SK-N-SH (cell line): Measurements from ENCODE around the gene AP1B1. TPM values are rescaled to one million over a fixed set of nuclear protein-coding genes. Genes with fewer than 3 reads are reported as not detected.

Source experiments
- CTCF ChIA-PET: fragments of 300-600, 350-600 bp; formaldehyde crosslinking; extraction: SDS; loops from one replicate; lab custom pipeline; 2021; lab: Yijun Ruan, JAX
- POLR2A ChIA-PET: fragments of 350-600 bp; sonication (Branson Sonifier 250); formaldehyde crosslinking; extraction: SDS; loops from one replicate; lab custom pipeline; 2020; ENCODE audit warnings: antibody characterized with exemption, inconsistent platforms; lab: Yijun Ruan, JAX
- DNase-seq: peaks from one replicate; pipeline ENCODE4 v3.0.0; 2012
- H2AFZ ChIP-seq: fragments of 200-600 bp; sonication (generic); 2 replicates; pipeline ENCODE4 v1.8.1; 2016; ENCODE audit warnings: antibody characterized with exemption, mild to moderate bottlenecking, low read depth
- H3F3A ChIP-seq: fragments of 200-600 bp; sonication (generic); replicated peaks from 2 replicates; pipeline ENCODE3; 2016; ENCODE audit warnings: antibody characterized with exemption, mild to moderate bottlenecking; ENCODE audit not compliant: insufficient read depth
- H3K27ac ChIP-seq, 2 experiments: fragments of 200-500 bp in 1 of 2; fragments of 200-600 bp in 1 of 2; sonication (Bioruptor generic) in 1 of 2; sonication (generic), shearing (Covaris generic) in 1 of 2; 2 replicates each; pipeline versions ENCODE4 v1.5.1 to v1.6.1; 2014 to 2016; ENCODE audit warnings: low read depth in 2 of 2, inconsistent platforms in 1 of 2, low read length in 1 of 2, mild to moderate bottlenecking in 1 of 2, mixed read lengths in 1 of 2
- H3K27me3 ChIP-seq: fragments of 200-600 bp; sonication (generic), shearing (Covaris generic); 2 replicates; pipeline ENCODE4 v1.6.1; 2016; ENCODE audit warnings: mixed run types; ENCODE audit not compliant: insufficient read depth
- H3K36me3 ChIP-seq, 2 experiments: fragments of 200-500 bp in 1 of 2; fragments of 200-600 bp in 1 of 2; sonication (Bioruptor generic) in 1 of 2; sonication (generic) in 1 of 2; replicated peaks in 1 of 2; 2 replicates each; pipeline versions ENCODE3 to v1.5.1; 2014 to 2016; ENCODE audit warnings: low read length in 1 of 2, mild to moderate bottlenecking in 1 of 2; ENCODE audit not compliant: insufficient read depth in 2 of 2, control insufficient read depth in 1 of 2
- H3K4me1 ChIP-seq, 2 experiments: fragments of 200-500 bp in 1 of 2; fragments of 200-600 bp in 1 of 2; sonication (Bioruptor generic) in 1 of 2; sonication (generic), shearing (Covaris generic) in 1 of 2; 2 replicates each; pipeline versions ENCODE4 v1.5.1 to v1.6.1; 2014 to 2016; ENCODE audit warnings: low read depth in 1 of 2, low read length in 1 of 2, mixed run types in 1 of 2; ENCODE audit not compliant: insufficient read depth in 2 of 2, control insufficient read depth in 1 of 2
- H3K4me2 ChIP-seq: fragments of 200-600 bp; sonication (generic), shearing (Covaris generic); 2 replicates; pipeline ENCODE4 v1.6.1; 2017; ENCODE audit warnings: mixed run types
- H3K4me3 ChIP-seq, 2 experiments: fragments of 200-500 bp in 1 of 2; fragments of 200-600 bp in 1 of 2; sonication (Bioruptor generic) in 1 of 2; sonication (generic), shearing (Covaris generic) in 1 of 2; 2 replicates each; pipeline versions ENCODE4 v1.5.1 to v1.8.1; 2014 to 2016; ENCODE audit warnings: low read depth in 2 of 2, inconsistent platforms in 1 of 2, low read length in 1 of 2, mild to moderate bottlenecking in 1 of 2, mixed read lengths in 1 of 2, moderate library complexity in 1 of 2
- H3K79me2 ChIP-seq: fragments of 200-600 bp; sonication (generic); 2 replicates; pipeline ENCODE4 v1.8.1; 2017; ENCODE audit warnings: mild to moderate bottlenecking; ENCODE audit not compliant: insufficient read depth
- H3K9ac ChIP-seq: fragments of 200-600 bp; sonication (generic); 2 replicates; pipeline ENCODE4 v1.6.1; 2017; ENCODE audit warnings: mixed run types
- H3K9me2 ChIP-seq: fragments of 200-600 bp; sonication (generic); 2 replicates; pipeline ENCODE4 v1.6.1; 2017; ENCODE audit warnings: mixed run types
- H3K9me3 ChIP-seq: fragments of 200-600 bp; sonication (generic); 2 replicates; pipeline ENCODE4 v1.6.1; 2017; ENCODE audit warnings: mixed run types, mild to moderate bottlenecking, moderate library complexity
- H4K20me1 ChIP-seq: fragments of 200-600 bp; sonication (generic); 2 replicates; pipeline ENCODE4 v1.6.1; 2017; ENCODE audit warnings: mild to moderate bottlenecking, mixed run types; ENCODE audit not compliant: insufficient read depth
- EZH2phosphoT487 ChIP-seq: fragments of 200-600 bp; sonication (generic); IDR thresholded peaks from 2 replicates; pipeline ENCODE4 v1.6.1; 2017; ENCODE audit warnings: low read depth, mixed run types, mild to moderate bottlenecking, antibody characterized with exemption, moderate library complexity, borderline replicate concordance
- FOXJ3 ChIP-seq: sonication (generic); formaldehyde crosslinking; IDR thresholded peaks from 2 replicates; pipeline ENCODE4 v1.5.1; 2020; ENCODE audit warnings: mild to moderate bottlenecking, missing genetic modification reagents
- IRF3 ChIP-seq: fragments of 150-350 bp; IDR thresholded peaks from 2 replicates; pipeline ENCODE4 v1.6.1; 2016; ENCODE audit warnings: mild to moderate bottlenecking, low read depth, low read length
- MXI1 ChIP-seq: IDR thresholded peaks from 2 replicates; pipeline ENCODE4 v1.6.1; 2012; ENCODE audit warnings: mild to moderate bottlenecking, low read depth, low read length, improper control_type of control experiment
- POLR2AphosphoS5 ChIP-seq: IDR thresholded peaks from 2 replicates; pipeline ENCODE4 v1.6.1; 2012; ENCODE audit warnings: low read depth, low read length
- RAD21 ChIP-seq: IDR thresholded peaks from 2 replicates; pipeline ENCODE4 v1.6.1; 2012; ENCODE audit warnings: mild to moderate bottlenecking, low read length
- SMC3 ChIP-seq: IDR thresholded peaks from 2 replicates; pipeline ENCODE4 v1.6.1; 2012; ENCODE audit warnings: low read depth, low read length, improper control_type of control experiment
- TAF1 ChIP-seq: IDR thresholded peaks from 2 replicates; pipeline ENCODE4 v1.6.1; 2012; ENCODE audit warnings: low read depth, mild to moderate bottlenecking, low read length, moderate library complexity, borderline replicate concordance
- TCF12 ChIP-seq: IDR thresholded peaks from 2 replicates; pipeline ENCODE4 v1.4.0; 2012
- TEAD4 ChIP-seq: IDR thresholded peaks from 2 replicates; pipeline ENCODE4 v1.4.0; 2012; ENCODE audit warnings: mild to moderate bottlenecking, borderline replicate concordance; ENCODE audit not compliant: insufficient read depth
- YY1 ChIP-seq: IDR thresholded peaks from 2 replicates; pipeline ENCODE4 v1.4.0; 2012; ENCODE audit warnings: low read depth, mild to moderate bottlenecking
- WGBS: methylation state at CpG from one replicate; pipeline ENCODE4 v1.1.6; 2017; ENCODE audit warnings: low lambda C conversion rate; 5-methylcytosine and 5-hydroxymethylcytosine counted together
- polyA plus RNA-seq, 3 experiments: library from polyadenylated mRNA; depleted of rRNA; stranded (reverse); fragments of >200 nt; gene quantifications; 2 replicates each; pipeline ENCODE4 v1.2.3, GENCODE V29; 2012
- TF ChIP-seq, protein P1 (sequence below): fragments of 200-600 bp; sonication (generic); IDR thresholded peaks from 2 replicates; pipeline ENCODE4 v1.6.1; 2017; ENCODE audit warnings: antibody characterized with exemption, mild to moderate bottlenecking, moderate library complexity
- TF ChIP-seq, protein P2 (sequence below): IDR thresholded peaks from 2 replicates; pipeline ENCODE4 v1.6.1; 2012; ENCODE audit warnings: mild to moderate bottlenecking, low read depth, low read length, moderate library complexity

The AP1B1 gene
- polyA plus RNA-seq, 1 of the 3 experiments (the other 2 are of a cell fraction): 51.9 TPM

- H3F3A ChIP-seq: no peaks in the 10 kb centered on the region
- TF ChIP-seq IRF3 (no peak), SMC3 (no peak)
- TF ChIP-seq, protein P1, sequence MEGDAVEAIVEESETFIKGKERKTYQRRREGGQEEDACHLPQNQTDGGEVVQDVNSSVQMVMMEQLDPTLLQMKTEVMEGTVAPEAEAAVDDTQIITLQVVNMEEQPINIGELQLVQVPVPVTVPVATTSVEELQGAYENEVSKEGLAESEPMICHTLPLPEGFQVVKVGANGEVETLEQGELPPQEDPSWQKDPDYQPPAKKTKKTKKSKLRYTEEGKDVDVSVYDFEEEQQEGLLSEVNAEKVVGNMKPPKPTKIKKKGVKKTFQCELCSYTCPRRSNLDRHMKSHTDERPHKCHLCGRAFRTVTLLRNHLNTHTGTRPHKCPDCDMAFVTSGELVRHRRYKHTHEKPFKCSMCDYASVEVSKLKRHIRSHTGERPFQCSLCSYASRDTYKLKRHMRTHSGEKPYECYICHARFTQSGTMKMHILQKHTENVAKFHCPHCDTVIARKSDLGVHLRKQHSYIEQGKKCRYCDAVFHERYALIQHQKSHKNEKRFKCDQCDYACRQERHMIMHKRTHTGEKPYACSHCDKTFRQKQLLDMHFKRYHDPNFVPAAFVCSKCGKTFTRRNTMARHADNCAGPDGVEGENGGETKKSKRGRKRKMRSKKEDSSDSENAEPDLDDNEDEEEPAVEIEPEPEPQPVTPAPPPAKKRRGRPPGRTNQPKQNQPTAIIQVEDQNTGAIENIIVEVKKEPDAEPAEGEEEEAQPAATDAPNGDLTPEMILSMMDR: no peak
- H3K9ac ChIP-seq: no peak overlapping the region
- H3K9me3 ChIP-seq: no peaks in the 10 kb centered on the region
- H3K36me3 ChIP-seq: peaks cover 6 to 7% of the 10 kb centered on the region in 2 experiments
- H3K4me2 ChIP-seq: peak overlapping the region; percentile 44; the same call in 1 of the 2 replicates
- POLR2A ChIA-PET: interaction anchor here (1.0 kb wide), 1 partner anchor 46 kb away, joined by 3 read pairs; the partner anchor contains the start of gene EWSR1
- 12% methylated on average over 11 of the region's 69 CpGs for WGBS
- no peak overlapping the region for H2AFZ ChIP-seq
- peaks cover 15% of the 10 kb centered on the region; the same call in 1 of the 2 replicates for H4K20me1 ChIP-seq
- DNase-seq: peak; percentile 63
- no peaks in the 10 kb centered on the region for H3K9me2 ChIP-seq
- no peak overlapping the region for H3K27ac ChIP-seq
- CTCF ChIA-PET: interaction anchor here (1.2 to 4.5 kb wide), 7 partner anchors 9 to 45 kb away, joined by 3 to 35 read pairs (median 5); no protein-coding TSS in a partner anchor
- peaks cover 4% of the 10 kb centered on the region; the same call in 1 of the 2 replicates for H3K79me2 ChIP-seq
- peaks cover 21% of the 10 kb centered on the region for H3K27me3 ChIP-seq
- H3K4me1 ChIP-seq: peaks cover 11 to 12% of the 10 kb centered on the region in 2 experiments; a peak in 3 of 4 replicates
- peak overlapping the region; percentile 31 to 41; a peak in 3 of 4 replicates for H3K4me3 ChIP-seq
Observed at GRCh38 chr22:29314537-29315285, 73.7 kb downstream of the AP1B1 start.

DNA sequence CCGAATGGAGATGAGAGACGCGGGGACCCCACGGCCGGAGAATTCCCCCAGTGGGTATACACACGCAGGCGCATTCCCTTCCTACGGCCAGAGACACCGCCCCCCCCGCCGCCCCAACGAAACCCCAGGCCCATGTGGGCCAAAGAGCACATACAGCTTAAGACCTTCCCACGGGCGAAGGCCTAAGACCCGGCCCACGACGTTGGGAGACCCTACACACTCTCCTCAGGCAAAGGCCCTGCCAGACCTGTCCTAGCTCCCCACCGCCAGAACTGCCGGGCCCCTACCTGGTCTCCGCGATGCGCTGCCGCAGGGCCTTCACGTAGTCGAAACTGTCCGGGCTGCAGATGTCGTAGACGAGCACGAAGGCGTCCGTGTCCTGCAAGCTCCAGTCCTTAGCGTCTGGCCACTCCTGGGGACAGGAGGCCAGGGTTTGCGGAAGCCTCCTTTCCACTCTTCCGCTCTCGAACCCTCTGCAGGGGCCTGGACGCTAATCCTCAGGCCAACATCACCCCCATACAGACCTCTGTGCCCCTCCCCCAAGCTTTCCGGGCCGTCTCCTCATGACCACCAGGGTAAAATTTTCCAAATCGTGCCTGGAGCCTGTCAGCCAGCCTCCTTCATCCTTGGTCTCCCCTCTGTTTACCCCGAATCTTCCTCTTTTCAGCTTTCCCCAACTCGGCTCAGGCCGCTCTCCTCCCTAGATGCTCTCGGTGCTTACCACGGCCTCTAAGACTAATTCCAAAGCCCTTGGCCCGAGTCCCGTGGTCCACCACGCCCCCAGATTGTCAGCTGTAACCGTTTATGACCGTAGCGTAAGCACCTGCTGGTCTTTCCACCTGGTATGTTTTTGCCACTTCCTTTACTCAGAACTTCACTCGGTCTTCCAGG, 74.5 kb downstream of the AP1B1 start:
- ChIA-PET CTCF (interaction anchor here (0.6 to 4.5 kb wide), 16 partner anchors 8 to 105 kb away, joined by 3 to 35 read pairs (median 5); no protein-coding TSS in a partner anchor), POLR2A (interaction anchor here (1.0 kb wide), 1 partner anchor 45 kb away, joined by 3 read pairs; the partner anchor contains the start of gene EWSR1)
- 45% methylated on average over 29 of the region's 51 CpGs for WGBS
- DNase-seq: peak; percentile 47
- Histone ChIP-seq H3K4me2 (no peak overlapping the region), H3K27ac (no peak overlapping the region), H3K4me3 (no peak overlapping the region), H3K36me3 (peaks cover 6 to 7% of the 10 kb centered on the region in 2 experiments), H4K20me1 (peaks cover 18% of the 10 kb centered on the region; the same call in 1 of the 2 replicates), H2AFZ (no peak overlapping the region), H3K9ac (no peak overlapping the region), H3K9me3 (no peaks in the 10 kb centered on the region), H3K9me2 (no peaks in the 10 kb centered on the region), H3F3A (no peaks in the 10 kb centered on the region), H3K27me3 (peaks cover 21% of the 10 kb centered on the region), H3K4me1 (peaks cover 18 to 20% of the 10 kb centered on the region in 2 experiments; a peak in 3 of 4 replicates), H3K79me2 (peaks cover 13% of the 10 kb centered on the region; the same call in 1 of the 2 replicates)
- no peak for TF ChIP-seq MXI1
- TF ChIP-seq TAF1: no peak
- TF ChIP-seq SMC3: no peak
- TF ChIP-seq RAD21: no peak
- no peak for TF ChIP-seq FOXJ3
- TF ChIP-seq TEAD4: no peak
- TF ChIP-seq, protein P2, sequence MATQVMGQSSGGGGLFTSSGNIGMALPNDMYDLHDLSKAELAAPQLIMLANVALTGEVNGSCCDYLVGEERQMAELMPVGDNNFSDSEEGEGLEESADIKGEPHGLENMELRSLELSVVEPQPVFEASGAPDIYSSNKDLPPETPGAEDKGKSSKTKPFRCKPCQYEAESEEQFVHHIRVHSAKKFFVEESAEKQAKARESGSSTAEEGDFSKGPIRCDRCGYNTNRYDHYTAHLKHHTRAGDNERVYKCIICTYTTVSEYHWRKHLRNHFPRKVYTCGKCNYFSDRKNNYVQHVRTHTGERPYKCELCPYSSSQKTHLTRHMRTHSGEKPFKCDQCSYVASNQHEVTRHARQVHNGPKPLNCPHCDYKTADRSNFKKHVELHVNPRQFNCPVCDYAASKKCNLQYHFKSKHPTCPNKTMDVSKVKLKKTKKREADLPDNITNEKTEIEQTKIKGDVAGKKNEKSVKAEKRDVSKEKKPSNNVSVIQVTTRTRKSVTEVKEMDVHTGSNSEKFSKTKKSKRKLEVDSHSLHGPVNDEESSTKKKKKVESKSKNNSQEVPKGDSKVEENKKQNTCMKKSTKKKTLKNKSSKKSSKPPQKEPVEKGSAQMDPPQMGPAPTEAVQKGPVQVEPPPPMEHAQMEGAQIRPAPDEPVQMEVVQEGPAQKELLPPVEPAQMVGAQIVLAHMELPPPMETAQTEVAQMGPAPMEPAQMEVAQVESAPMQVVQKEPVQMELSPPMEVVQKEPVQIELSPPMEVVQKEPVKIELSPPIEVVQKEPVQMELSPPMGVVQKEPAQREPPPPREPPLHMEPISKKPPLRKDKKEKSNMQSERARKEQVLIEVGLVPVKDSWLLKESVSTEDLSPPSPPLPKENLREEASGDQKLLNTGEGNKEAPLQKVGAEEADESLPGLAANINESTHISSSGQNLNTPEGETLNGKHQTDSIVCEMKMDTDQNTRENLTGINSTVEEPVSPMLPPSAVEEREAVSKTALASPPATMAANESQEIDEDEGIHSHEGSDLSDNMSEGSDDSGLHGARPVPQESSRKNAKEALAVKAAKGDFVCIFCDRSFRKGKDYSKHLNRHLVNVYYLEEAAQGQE: no peak
- TF ChIP-seq EZH2phosphoT487: no peak
- no peak for TF ChIP-seq IRF3
- TF ChIP-seq POLR2AphosphoS5: no peak
- TF ChIP-seq TCF12: no peak
- TF ChIP-seq YY1: no peak
